NT2/D1 (cell line): ENCODE data around the gene TTC23.

Experiments used
- SUZ12 ChIP-seq: IDR thresholded peaks from 2 replicates; pipeline ENCODE4 v1.6.1; 2011; ENCODE audit not compliant: insufficient read length, insufficient read depth; ENCODE audit errors: extremely low read depth
- ZNF274 ChIP-seq: IDR thresholded peaks from 2 replicates; pipeline ENCODE4 v1.6.1; 2011; ENCODE audit warnings: mild to moderate bottlenecking, low read depth, low read length

- TF ChIP-seq ZNF274 (no peak), SUZ12 (no peak)
These were observed 83.3 kb downstream of the TTC23 start for GRCh38 chr15:99165956-99166689.
